Smooth muscle cell (in vitro differentiated cells): Measurements from ENCODE around the gene ASB7. TPM values are rescaled to one million over a fixed set of nuclear protein-coding genes. Genes with fewer than 3 reads are reported as not detected.

Source experiments
- DNase-seq: peaks from one replicate; lab custom pipeline; 2025; ENCODE audit not compliant: unreplicated experiment; lab: John Stamatoyannopoulos, UW
- H2AFZ ChIP-seq: fragments of 200-600 bp; sonication (generic); 2 replicates; pipeline ENCODE4 v1.6.0; 2016; ENCODE audit warnings: antibody characterized with exemption, low read depth, mild to moderate bottlenecking
- H3F3A ChIP-seq: fragments of 200-600 bp; sonication (generic); 2 replicates; pipeline ENCODE4 v1.6.0; 2017; ENCODE audit warnings: antibody characterized with exemption, low read depth
- H3K27ac ChIP-seq: fragments of 200-600 bp; sonication (generic); 2 replicates; pipeline ENCODE4 v1.5.1; 2016; ENCODE audit warnings: low read depth, mild to moderate bottlenecking
- H3K27me3 ChIP-seq: fragments of 200-600 bp; sonication (generic); 2 replicates; pipeline ENCODE4 v1.6.1; 2016; ENCODE audit warnings: low read depth, mild to moderate bottlenecking
- H3K36me3 ChIP-seq: fragments of 200-600 bp; sonication (generic); 2 replicates; pipeline ENCODE4 v1.5.1; 2016; ENCODE audit warnings: low read depth
- H3K4me1 ChIP-seq: fragments of 200-600 bp; sonication (generic); 2 replicates; pipeline ENCODE4 v1.5.1; 2016; ENCODE audit warnings: low read depth
- H3K4me2 ChIP-seq: fragments of 200-600 bp; sonication (generic); 2 replicates; pipeline ENCODE4 v1.6.0; 2016; ENCODE audit warnings: mild to moderate bottlenecking
- H3K4me3 ChIP-seq: fragments of 200-600 bp; sonication (generic); 2 replicates; pipeline ENCODE4 v1.5.1; 2016; ENCODE audit warnings: mild to moderate bottlenecking
- H3K79me2 ChIP-seq: fragments of 200-600 bp; sonication (generic); 2 replicates; pipeline ENCODE4 v1.6.0; 2016; ENCODE audit warnings: low read depth, mild to moderate bottlenecking
- H3K9ac ChIP-seq: fragments of 200-600 bp; sonication (generic); 2 replicates; pipeline ENCODE4 v1.6.0; 2016; ENCODE audit warnings: low read depth
- H3K9me3 ChIP-seq: fragments of 200-600 bp; sonication (generic); replicated peaks from 2 replicates; pipeline ENCODE4 v1.5.1; 2016; ENCODE audit warnings: low read depth
- H4K20me1 ChIP-seq: fragments of 200-600 bp; sonication (generic); 2 replicates; pipeline ENCODE4 v1.6.0; 2016; ENCODE audit warnings: low read depth
- WGBS: methylation state at CpG from one replicate; pipeline ENCODE4 v1.1.7; 2016; ENCODE audit warnings: low lambda C conversion rate; 5-methylcytosine and 5-hydroxymethylcytosine counted together
- polyA plus RNA-seq: library from polyadenylated mRNA; unstranded; fragments of >200 nt; fragmentation: Nextera tagmentation; extraction: Ambion mirVana; gene quantifications from 2 replicates; pipeline ENCODE4 v1.2.1, GENCODE V29; 2016
- total RNA-seq: library from RNA; depleted of rRNA; stranded (reverse); fragments of >200 nt; gene quantifications from 2 replicates; pipeline ENCODE4 v1.2.3, GENCODE V29; 2014
- TF ChIP-seq, protein P1 (sequence below): fragments of 200-600 bp; sonication (generic); IDR thresholded peaks from 2 replicates; pipeline ENCODE4 v1.5.1; 2017; ENCODE audit warnings: borderline replicate concordance, mild to moderate bottlenecking, antibody characterized with exemption; ENCODE audit not compliant: insufficient read depth, poor library complexity, severe bottlenecking

The ASB7 gene
- total and polyA plus RNA-seq, 2 experiments from 2014 or later: 6.2 to 9.5 TPM

DNA sequence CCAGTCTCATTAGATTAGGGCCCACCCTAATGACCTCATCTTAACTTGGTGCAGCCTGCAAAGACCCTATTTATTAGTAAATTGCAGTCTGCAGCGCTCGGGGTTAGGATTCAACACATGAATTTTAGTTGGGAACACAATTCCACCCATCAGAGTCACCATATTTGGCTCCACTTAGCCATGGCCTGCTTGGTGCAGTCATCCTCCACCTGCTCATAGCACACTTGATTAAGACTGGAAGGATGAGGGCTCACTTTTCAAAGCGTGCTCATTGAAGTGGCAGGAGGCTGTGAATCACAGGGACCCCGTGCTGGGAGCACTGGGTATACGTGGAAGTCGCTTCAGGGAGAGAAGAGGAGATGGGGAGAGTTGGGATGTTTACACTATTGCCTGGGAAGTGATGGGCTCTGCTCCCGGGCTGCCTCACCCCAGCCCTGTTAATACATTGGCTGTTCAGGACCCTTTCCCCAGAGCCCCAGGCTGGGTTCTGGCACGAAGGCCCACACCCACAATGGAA, 68.2 kb downstream of the ASB7 start:
- TF ChIP-seq, protein P1, sequence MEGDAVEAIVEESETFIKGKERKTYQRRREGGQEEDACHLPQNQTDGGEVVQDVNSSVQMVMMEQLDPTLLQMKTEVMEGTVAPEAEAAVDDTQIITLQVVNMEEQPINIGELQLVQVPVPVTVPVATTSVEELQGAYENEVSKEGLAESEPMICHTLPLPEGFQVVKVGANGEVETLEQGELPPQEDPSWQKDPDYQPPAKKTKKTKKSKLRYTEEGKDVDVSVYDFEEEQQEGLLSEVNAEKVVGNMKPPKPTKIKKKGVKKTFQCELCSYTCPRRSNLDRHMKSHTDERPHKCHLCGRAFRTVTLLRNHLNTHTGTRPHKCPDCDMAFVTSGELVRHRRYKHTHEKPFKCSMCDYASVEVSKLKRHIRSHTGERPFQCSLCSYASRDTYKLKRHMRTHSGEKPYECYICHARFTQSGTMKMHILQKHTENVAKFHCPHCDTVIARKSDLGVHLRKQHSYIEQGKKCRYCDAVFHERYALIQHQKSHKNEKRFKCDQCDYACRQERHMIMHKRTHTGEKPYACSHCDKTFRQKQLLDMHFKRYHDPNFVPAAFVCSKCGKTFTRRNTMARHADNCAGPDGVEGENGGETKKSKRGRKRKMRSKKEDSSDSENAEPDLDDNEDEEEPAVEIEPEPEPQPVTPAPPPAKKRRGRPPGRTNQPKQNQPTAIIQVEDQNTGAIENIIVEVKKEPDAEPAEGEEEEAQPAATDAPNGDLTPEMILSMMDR: no peak
- H3F3A ChIP-seq: peaks cover 7% of the 10 kb centered on the region
- no peaks in the 10 kb centered on the region for H3K79me2 ChIP-seq
- H3K27ac ChIP-seq: no peak overlapping the region
- no peaks in the 10 kb centered on the region for H3K27me3 ChIP-seq
- H3K4me2 ChIP-seq: no peak overlapping the region
- no peak overlapping the region for H3K4me3 ChIP-seq
- WGBS: 90% methylated on average over 8 of the region's 8 CpGs
- H3K4me1 ChIP-seq: peaks cover 5% of the 10 kb centered on the region
- no peak for DNase-seq
- H3K9ac ChIP-seq: no peak overlapping the region
- H3K36me3 ChIP-seq: no peaks in the 10 kb centered on the region
- H3K9me3 ChIP-seq: no peaks in the 10 kb centered on the region
- H2AFZ ChIP-seq: no peak overlapping the region
- no peaks in the 10 kb centered on the region for H4K20me1 ChIP-seq

DNA sequence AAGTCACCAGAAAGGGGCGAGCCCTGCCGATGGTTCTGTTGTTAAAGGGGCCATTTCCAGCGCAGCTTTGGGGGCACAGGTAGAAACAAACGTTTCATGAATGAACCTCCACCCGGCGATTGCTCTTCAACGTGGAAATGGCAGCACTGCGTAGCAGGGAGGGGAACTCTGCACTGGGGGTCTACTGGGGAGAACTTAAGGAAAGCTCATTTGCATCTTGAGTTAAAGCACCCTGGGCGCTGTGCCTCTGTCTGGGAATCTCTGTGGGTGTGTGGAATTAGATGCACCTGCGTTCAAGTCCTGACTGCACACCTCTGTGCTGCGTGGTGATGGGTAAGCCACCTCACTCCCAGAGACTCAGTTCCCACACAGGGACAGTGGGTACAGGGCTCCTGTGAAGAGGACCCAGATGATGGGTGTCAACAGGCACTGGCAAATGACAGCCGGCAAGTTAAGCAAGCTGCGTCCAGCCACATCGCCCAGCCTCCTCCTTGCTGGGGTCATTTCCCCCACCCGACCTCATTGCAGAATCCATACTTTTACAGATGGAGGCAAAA, 68.8 kb downstream of the ASB7 start:
- H3K4me1 ChIP-seq: peaks cover 5% of the 10 kb centered on the region
- TF ChIP-seq, protein P1: no peak
- no peak for DNase-seq
- H3K27me3 ChIP-seq: no peaks in the 10 kb centered on the region
- no peaks in the 10 kb centered on the region for H3K79me2 ChIP-seq
- 91% methylated on average over 15 of the region's 15 CpGs for WGBS
- no peaks in the 10 kb centered on the region for H4K20me1 ChIP-seq
- no peaks in the 10 kb centered on the region for H3K9me3 ChIP-seq
- no peaks in the 10 kb centered on the region for H3K36me3 ChIP-seq
- H3F3A ChIP-seq: peaks cover 7% of the 10 kb centered on the region
- H3K4me3 ChIP-seq: no peak overlapping the region
- no peak overlapping the region for H2AFZ ChIP-seq
- H3K9ac ChIP-seq: no peak overlapping the region
- H3K27ac ChIP-seq: peak overlapping the region; percentile 1
- no peak overlapping the region for H3K4me2 ChIP-seq

GRCh38 chr15:100671858-100672543, 69.6 kb downstream of the ASB7 start:
- 49% methylated on average over 13 of the region's 13 CpGs for WGBS

More at GRCh38 chr15:100671858-100672543, 69.6 kb downstream of the ASB7 start:
- DNase-seq: no peak
- H3K4me1 ChIP-seq: peaks cover 5% of the 10 kb centered on the region
- TF ChIP-seq, protein P1: peak; percentile 53
- H3K79me2 ChIP-seq: no peaks in the 10 kb centered on the region
- H3K27ac ChIP-seq: peak overlapping the region; percentile 1
- no peaks in the 10 kb centered on the region for H4K20me1 ChIP-seq
- no peaks in the 10 kb centered on the region for H3K9me3 ChIP-seq
- no peaks in the 10 kb centered on the region for H3K27me3 ChIP-seq
- no peaks in the 10 kb centered on the region for H3K36me3 ChIP-seq
- H3K4me3 ChIP-seq: peak overlapping the region; percentile 15
- H2AFZ ChIP-seq: peak overlapping the region; percentile 21
- H3K9ac ChIP-seq: no peak overlapping the region
- peak overlapping the region; percentile 70 for H3K4me2 ChIP-seq
- peaks cover 7% of the 10 kb centered on the region for H3F3A ChIP-seq
